ENCODE measurements around the gene INPP4A. TPM values are rescaled to one million over a fixed set of nuclear protein-coding genes. Genes with fewer than 3 reads are reported as not detected.

The INPP4A gene
- total and polyA plus RNA-seq, 2 of the 13 experiments (the other 11 are each of a cell fraction or from before 2014, with no cell fraction given), result 10.1 to 10.9 TPM

DNA sequence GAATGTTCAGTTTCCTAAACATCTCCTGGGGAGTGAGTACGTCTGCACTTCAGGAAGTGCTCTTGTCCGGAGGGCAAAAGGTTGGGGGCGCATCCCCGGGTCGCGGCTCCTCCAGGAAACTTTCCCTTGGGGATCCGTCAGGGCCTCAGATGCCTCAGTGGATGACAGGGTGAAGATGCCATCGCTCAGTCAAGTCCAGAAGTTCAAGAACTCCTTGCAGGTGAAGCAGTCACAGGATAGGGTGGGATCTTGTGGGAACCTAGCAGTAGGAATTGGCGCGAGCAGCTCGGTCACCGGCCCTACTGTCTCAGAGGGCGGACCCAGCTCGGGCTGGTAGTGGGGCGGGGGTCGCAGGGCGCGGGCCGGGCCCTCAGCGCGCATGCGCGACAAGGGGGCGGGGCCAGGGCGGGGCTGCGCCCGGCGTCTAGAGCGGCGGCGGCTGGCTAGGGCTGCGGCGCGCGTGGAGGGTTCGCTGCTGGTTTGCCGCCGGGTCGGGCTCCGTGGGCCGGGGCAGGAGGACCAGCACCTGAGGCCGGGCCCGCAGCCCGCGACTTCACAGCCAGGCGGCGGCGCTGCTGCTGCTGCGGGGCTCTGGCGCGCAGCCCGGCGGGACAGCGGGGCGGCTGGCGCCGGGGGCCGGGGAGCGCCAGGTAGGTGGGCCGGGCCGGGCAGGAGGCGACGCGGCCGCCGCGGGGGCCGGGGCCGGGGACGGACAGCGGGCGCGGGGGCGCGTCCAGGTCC is at the start of gene INPP4A (continued):
- TF ChIP-seq ZNF451 (CRISPR knock-in tag; IDR thresholded peaks at IDR 0.05) (no peak), HNRNPL (IDR thresholded peaks at IDR 0.05; ENCODE audit: low read depth, low read length) (no peak), NFYC (CRISPR knock-in tag; IDR thresholded peaks at IDR 0.05) (no peak), THYN1 (CRISPR knock-in tag; IDR thresholded peaks at IDR 0.05; ENCODE audit: borderline replicate concordance, low read depth) (no peak), HOXD1 (CRISPR knock-in tag; IDR thresholded peaks at IDR 0.05) (0 out of 2 replicates have a peak, but pooled peaks have one; percentile 33), ZBTB21 (CRISPR knock-in tag; IDR thresholded peaks at IDR 0.05) (no peak), SMAD9 (CRISPR knock-in tag; IDR thresholded peaks at IDR 0.05) (no peak), JUNB (CRISPR knock-in tag; IDR thresholded peaks at IDR 0.05; ENCODE audit: borderline replicate concordance) (no peak), ZNF839 (CRISPR knock-in tag; IDR thresholded peaks at IDR 0.05; ENCODE audit: borderline replicate concordance) (0 out of 2 replicates have a peak, but pooled peaks have one; percentile 40), XRCC5 (optimal IDR thresholded peaks at IDR 0.05; ENCODE audit: low read length) (peak; percentile 87), HOXA7 (CRISPR knock-in tag; IDR thresholded peaks at IDR 0.05) (no peak), GATAD2A (CRISPR knock-in tag; IDR thresholded peaks at IDR 0.05) (peak; percentile 64), ZNF652 (CRISPR knock-in tag; IDR thresholded peaks at IDR 0.05; ENCODE audit: borderline replicate concordance, low read depth) (no peak), ZNF484 (CRISPR knock-in tag; IDR thresholded peaks at IDR 0.05; ENCODE audit: borderline replicate concordance, low read depth) (no peak), ZKSCAN1 (IDR thresholded peaks at IDR 0.05; ENCODE audit: low read length) (no peak), ZMYM3 (CRISPR knock-in tag; IDR thresholded peaks at IDR 0.05) (no peak), HDAC1 (CRISPR knock-in tag; IDR thresholded peaks at IDR 0.05) (peak; percentile 53; the same call in 1 of the 2 replicates), EEA1 (CRISPR knock-in tag; IDR thresholded peaks at IDR 0.05; ENCODE audit: borderline replicate concordance) (no peak; the same call in 1 of the 2 replicates), ZNF792 (CRISPR knock-in tag; IDR thresholded peaks at IDR 0.05) (no peak), IKZF4 (CRISPR knock-in tag; IDR thresholded peaks at IDR 0.05; ENCODE audit: borderline replicate concordance, low read depth, not compliant biosample characterization) (no peak)
- TF ChIP-seq, protein P1, sequence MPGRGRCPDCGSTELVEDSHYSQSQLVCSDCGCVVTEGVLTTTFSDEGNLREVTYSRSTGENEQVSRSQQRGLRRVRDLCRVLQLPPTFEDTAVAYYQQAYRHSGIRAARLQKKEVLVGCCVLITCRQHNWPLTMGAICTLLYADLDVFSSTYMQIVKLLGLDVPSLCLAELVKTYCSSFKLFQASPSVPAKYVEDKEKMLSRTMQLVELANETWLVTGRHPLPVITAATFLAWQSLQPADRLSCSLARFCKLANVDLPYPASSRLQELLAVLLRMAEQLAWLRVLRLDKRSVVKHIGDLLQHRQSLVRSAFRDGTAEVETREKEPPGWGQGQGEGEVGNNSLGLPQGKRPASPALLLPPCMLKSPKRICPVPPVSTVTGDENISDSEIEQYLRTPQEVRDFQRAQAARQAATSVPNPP (CRISPR knock-in tag; IDR thresholded peaks at IDR 0.05), result no peak
- TF ChIP-seq, protein P2, sequence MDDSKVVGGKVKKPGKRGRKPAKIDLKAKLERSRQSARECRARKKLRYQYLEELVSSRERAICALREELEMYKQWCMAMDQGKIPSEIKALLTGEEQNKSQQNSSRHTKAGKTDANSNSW (CRISPR knock-in tag; IDR thresholded peaks at IDR 0.05; ENCODE audit: borderline replicate concordance), result no peak
- TF ChIP-seq, protein P3, sequence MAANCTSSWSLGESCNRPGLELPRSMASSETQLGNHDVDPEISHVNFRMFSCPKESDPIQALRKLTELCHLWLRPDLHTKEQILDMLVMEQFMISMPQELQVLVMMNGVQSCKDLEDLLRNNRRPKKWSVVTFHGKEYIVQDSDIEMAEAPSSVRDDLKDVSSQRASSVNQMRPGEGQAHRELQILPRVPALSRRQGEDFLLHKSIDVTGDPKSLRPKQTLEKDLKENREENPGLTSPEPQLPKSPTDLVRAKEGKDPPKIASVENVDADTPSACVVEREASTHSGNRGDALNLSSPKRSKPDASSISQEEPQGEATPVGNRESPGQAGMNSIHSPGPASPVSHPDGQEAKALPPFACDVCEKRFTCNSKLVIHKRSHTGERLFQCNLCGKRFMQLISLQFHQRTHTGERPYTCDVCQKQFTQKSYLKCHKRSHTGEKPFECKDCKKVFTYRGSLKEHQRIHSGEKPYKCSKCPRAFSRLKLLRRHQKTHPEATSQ (CRISPR knock-in tag; IDR thresholded peaks at IDR 0.05; ENCODE audit: borderline replicate concordance), result no peak
- TF ChIP-seq, protein P4, sequence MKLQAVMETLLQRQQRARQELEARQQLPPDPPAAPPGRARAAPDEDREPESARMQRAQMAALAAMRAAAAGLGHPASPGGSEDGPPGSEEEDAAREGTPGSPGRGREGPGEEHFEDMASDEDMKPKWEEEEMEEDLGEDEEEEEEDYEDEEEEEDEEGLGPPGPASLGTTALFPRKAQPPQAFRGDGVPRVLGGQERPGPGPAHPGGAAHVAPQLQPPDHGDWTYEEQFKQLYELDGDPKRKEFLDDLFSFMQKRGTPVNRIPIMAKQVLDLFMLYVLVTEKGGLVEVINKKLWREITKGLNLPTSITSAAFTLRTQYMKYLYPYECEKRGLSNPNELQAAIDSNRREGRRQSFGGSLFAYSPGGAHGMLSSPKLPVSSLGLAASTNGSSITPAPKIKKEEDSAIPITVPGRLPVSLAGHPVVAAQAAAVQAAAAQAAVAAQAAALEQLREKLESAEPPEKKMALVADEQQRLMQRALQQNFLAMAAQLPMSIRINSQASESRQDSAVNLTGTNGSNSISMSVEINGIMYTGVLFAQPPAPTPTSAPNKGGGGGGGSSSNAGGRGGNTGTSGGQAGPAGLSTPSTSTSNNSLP (IDR thresholded peaks at IDR 0.05; ENCODE audit: low read depth, low read length), result no peak
- TF ChIP-seq, protein P5, sequence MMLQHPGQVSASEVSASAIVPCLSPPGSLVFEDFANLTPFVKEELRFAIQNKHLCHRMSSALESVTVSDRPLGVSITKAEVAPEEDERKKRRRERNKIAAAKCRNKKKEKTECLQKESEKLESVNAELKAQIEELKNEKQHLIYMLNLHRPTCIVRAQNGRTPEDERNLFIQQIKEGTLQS (CRISPR knock-in tag; IDR thresholded peaks at IDR 0.05), result 0 out of 2 replicates have a peak, but pooled peaks have one; percentile 17
- TF ChIP-seq, protein P6, sequence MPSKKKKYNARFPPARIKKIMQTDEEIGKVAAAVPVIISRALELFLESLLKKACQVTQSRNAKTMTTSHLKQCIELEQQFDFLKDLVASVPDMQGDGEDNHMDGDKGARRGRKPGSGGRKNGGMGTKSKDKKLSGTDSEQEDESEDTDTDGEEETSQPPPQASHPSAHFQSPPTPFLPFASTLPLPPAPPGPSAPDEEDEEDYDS (CRISPR knock-in tag; IDR thresholded peaks at IDR 0.05), result peak; percentile 34; the same call in 1 of the 2 replicates
